Measurements from ENCODE around the gene NGFR. TPM values are rescaled to one million over a fixed set of nuclear protein-coding genes. Genes with fewer than 3 reads are reported as not detected.

Gene NGFR
- total RNA-seq, 6 donors from 2014 or later = 1.3 to 2.9 (median 2.2) TPM

DNA sequence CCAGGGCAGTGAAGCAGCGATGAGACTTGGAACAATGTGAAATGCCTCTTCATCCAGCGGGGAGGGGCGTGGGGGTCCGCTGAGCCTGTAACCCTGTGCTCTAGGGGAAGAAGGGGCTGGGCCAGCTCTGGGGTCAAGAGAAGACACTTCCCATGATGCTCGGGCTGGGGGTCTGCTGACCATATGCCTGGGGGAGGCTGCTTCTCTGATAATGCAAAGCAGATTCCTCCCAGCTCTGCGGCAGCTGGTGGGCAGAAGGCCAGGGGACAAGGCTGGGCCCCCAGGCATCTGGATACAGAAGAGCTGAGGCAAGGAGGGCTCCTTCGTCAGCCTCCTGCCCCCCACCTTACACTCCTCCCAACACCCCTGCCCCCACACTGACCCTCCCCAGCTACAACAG, 24.7 kb downstream of the NGFR start:
- TF ChIP-seq, protein P1, sequence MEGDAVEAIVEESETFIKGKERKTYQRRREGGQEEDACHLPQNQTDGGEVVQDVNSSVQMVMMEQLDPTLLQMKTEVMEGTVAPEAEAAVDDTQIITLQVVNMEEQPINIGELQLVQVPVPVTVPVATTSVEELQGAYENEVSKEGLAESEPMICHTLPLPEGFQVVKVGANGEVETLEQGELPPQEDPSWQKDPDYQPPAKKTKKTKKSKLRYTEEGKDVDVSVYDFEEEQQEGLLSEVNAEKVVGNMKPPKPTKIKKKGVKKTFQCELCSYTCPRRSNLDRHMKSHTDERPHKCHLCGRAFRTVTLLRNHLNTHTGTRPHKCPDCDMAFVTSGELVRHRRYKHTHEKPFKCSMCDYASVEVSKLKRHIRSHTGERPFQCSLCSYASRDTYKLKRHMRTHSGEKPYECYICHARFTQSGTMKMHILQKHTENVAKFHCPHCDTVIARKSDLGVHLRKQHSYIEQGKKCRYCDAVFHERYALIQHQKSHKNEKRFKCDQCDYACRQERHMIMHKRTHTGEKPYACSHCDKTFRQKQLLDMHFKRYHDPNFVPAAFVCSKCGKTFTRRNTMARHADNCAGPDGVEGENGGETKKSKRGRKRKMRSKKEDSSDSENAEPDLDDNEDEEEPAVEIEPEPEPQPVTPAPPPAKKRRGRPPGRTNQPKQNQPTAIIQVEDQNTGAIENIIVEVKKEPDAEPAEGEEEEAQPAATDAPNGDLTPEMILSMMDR (IDR thresholded peaks at IDR 0.05) = no peak
- TF ChIP-seq POLR2AphosphoS5 (IDR thresholded peaks at IDR 0.05) (no peak), POLR2A (IDR thresholded peaks at IDR 0.05) (no peak), EP300 (IDR thresholded peaks at IDR 0.05) (no peak)
- Histone ChIP-seq H3K27ac (no peak overlapping the region), H3K4me3 (no peak overlapping the region), H3K36me3 (no peaks in the 10 kb centered on the region), H3K9me3 (no peaks in the 10 kb centered on the region), H3K27me3 (no peaks in the 10 kb centered on the region), H3K4me1 (peaks cover 15 to 17% (median 16%) of the 10 kb centered on the region in 4 donors)
- WGBS, 2 donors = 80 to 90% methylated on average over 3 to 7 of the region's 7 CpGs
- DNase-seq (peak in 1 of 2 donors; percentile 41), ATAC-seq (ENCODE audit: low FRiP score in 2 of 2) (no peak)

DNA sequence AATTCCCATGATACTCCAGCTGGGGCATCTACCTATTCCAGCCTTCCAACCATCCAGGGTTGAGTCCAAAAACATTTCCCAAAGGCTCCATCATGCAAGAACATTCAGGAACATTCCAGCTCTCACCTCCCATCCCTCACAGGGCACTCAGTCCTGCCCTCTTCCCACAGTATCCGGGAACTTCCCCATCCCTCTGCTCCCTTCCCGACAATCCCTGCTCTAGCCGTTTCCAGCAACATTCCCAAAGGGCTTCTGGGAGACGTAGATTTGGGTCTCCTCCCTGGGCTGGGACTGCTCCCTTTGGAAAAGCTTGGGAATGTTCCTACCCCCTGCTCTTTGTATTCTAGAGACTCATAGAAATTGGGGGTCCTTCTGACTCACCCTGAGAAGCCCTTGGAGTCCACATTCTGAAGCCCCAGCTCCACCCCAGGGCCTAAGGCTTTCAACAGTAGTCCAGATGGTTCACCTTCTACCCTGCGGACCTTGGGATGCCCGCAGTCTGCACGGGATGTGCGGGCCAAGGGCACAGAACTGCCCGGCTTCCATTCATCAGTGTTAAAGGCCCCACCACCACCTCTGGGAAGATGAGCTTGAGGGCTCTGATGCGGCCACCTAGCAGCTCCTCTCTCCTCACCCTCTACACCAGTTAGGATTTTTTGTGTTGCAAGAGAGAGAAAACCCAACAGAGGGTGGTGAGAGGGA, 25.4 kb downstream of the NGFR start:
- DNase-seq (no peak), ATAC-seq (ENCODE audit: low FRiP score in 2 of 2) (no peak)
- Histone ChIP-seq H3K9me3 (no peaks in the 10 kb centered on the region), H3K4me3 (no peak overlapping the region), H3K27me3 (no peaks in the 10 kb centered on the region), H3K4me1 (peaks cover 8 to 10% (median 9%) of the 10 kb centered on the region in 4 donors), H3K36me3 (no peaks in the 10 kb centered on the region), H3K27ac (no peak overlapping the region)
- 89 to 98% methylated on average over 9 to 10 of the region's 10 CpGs for WGBS, 2 donors
- TF ChIP-seq POLR2A (IDR thresholded peaks at IDR 0.05) (no peak), EP300 (IDR thresholded peaks at IDR 0.05) (no peak), POLR2AphosphoS5 (IDR thresholded peaks at IDR 0.05) (no peak)
- TF ChIP-seq, protein P1 (IDR thresholded peaks at IDR 0.05) = no peak

DNA sequence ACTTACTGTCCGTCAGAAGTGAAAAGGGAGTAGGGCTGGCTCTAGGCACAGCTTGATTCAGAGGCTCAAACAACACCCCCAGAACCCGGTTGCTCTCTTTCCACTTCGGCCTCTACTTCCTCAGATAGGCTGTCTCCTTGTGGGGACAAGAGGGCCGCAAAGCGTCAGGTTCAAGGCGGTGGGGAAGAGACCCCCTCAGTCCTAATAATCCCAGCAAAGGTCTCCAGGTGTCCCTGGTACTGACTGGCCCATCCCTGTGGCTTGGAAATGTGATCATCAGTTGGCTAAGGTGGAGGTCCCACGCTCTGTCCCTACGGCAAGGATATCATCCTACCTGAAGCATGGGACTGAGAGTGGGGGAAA, 26.0 kb downstream of the NGFR start:
- DNase-seq (no peak), ATAC-seq (ENCODE audit: low FRiP score in 2 of 2) (no peak)
- Histone ChIP-seq H3K36me3 (no peaks in the 10 kb centered on the region), H3K4me1 (peaks cover 3 to 5% (median 4%) of the 10 kb centered on the region in 4 donors), H3K9me3 (no peaks in the 10 kb centered on the region), H3K4me3 (no peak overlapping the region), H3K27ac (no peak overlapping the region), H3K27me3 (no peaks in the 10 kb centered on the region)
- WGBS, 2 donors = 93 to 94% methylated on average over 8 of the region's 8 CpGs
- no peak for TF ChIP-seq EP300 (IDR thresholded peaks at IDR 0.05)
- TF ChIP-seq, protein P1 (IDR thresholded peaks at IDR 0.05) = no peak
- no peak for TF ChIP-seq POLR2AphosphoS5 (IDR thresholded peaks at IDR 0.05)
- TF ChIP-seq POLR2A (IDR thresholded peaks at IDR 0.05) = no peak

DNA sequence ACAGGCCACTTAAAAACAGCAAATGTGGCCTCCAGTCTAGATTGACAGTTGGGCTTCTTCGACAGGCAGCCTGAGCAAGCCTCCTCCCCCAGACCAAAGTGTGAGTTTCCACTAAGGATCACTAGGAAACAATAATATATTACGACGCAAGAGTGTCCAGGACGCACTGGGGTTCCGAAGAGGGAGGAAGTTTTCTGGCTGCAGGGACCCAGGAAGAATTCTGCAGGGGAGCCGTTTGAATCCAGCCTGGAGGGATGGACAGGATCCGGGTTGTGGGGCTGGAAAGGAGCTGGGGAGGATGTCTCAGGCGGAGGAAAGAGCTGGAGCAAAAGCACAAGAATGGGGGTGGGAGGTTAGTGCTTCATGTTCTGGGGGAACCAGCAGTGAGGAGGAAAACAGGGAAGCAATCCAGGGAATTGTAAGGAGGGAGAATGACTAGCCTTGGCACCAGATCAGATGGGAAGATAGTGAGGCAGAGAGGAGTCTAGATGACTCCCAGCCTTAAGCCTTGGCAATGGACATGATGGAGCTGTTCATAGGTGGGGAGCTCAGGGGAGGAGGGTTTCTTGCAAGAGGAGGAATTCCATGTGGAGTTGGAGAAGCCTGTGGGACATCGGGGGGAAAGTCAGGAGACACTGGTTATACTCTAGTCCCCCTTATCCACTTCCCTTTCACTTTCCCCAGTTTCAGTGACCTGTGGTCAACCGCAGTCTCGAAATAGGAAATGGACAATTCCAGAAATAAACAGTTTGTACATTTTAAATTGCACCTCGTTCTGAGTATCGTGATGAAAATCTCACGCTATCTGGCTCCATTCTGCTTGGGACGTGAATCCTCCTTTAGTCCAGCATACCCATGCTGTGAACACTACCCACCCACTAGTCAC, 26.6 kb downstream of the NGFR start:
- no peaks in the 10 kb centered on the region for H3K36me3 ChIP-seq
- H3K27ac ChIP-seq = no peak overlapping the region
- no peaks in the 10 kb centered on the region for H3K27me3 ChIP-seq
- H3K4me1 ChIP-seq = peaks cover 0 to 5% (median 4%) of the 10 kb centered on the region in 4 donors
- TF ChIP-seq POLR2A (IDR thresholded peaks at IDR 0.05) (no peak), EP300 (IDR thresholded peaks at IDR 0.05) (no peak), POLR2AphosphoS5 (IDR thresholded peaks at IDR 0.05) (no peak)
- TF ChIP-seq, protein P1 (IDR thresholded peaks at IDR 0.05) = no peak
- DNase-seq (no peak), ATAC-seq (ENCODE audit: low FRiP score in 2 of 2) (peak in 1 of 2 donors; percentile 18)
- no peaks in the 10 kb centered on the region for H3K9me3 ChIP-seq
- WGBS, 2 donors = 60 to 69% methylated on average over 14 to 15 of the region's 15 CpGs
- H3K4me3 ChIP-seq = no peak overlapping the region
